PFSK-1 (cell line): ENCODE data around the gene HPN.

Source experiments
- FOXP2 ChIP-seq: optimal IDR thresholded peaks from 2 replicates; pipeline ENCODE3; 2011; ENCODE audit warnings: borderline replicate concordance, control low read depth, inconsistent platforms; ENCODE audit not compliant: insufficient read depth; ENCODE audit errors: extremely low read length, extremely low read depth
- POLR2AphosphoS5 ChIP-seq: IDR thresholded peaks from 2 replicates; pipeline ENCODE4 v1.6.1; 2012; ENCODE audit warnings: low read depth, mild to moderate bottlenecking, control low read depth, low read length, moderate library complexity
- REST ChIP-seq, 2 experiments: IDR thresholded peaks; 2 replicates each; pipeline versions ENCODE4 v1.6.1 to v1.8.0; 2011 to 2012; ENCODE audit warnings: low read depth in 2 of 2, low read length in 2 of 2, control low read depth in 1 of 2, inconsistent platforms in 1 of 2, mild to moderate bottlenecking in 1 of 2, moderate library complexity in 1 of 2; ENCODE audit not compliant: insufficient read depth in 1 of 2
- TAF1 ChIP-seq: IDR thresholded peaks from 2 replicates; pipeline ENCODE4 v1.6.1; 2012; ENCODE audit warnings: low read length, control low read depth, borderline replicate concordance; ENCODE audit not compliant: insufficient read depth

- no peak for TF ChIP-seq POLR2AphosphoS5
- TF ChIP-seq TAF1: no peak
- no peak for TF ChIP-seq FOXP2
- TF ChIP-seq REST (IDR thresholded peaks at IDR 0.05; ENCODE audit: insufficient read depth in 1 of 2, low read depth in 2 of 2, low read length in 2 of 2): no peak
Observed at GRCh38 chr19:35075202-35076025, 33.9 kb downstream of the HPN start.
